Measurements from ENCODE around the gene MYLK3. TPM values are rescaled to one million over a fixed set of nuclear protein-coding genes. Genes with fewer than 3 reads are reported as not detected.

Gene MYLK3
- total and polyA plus RNA-seq, 2 donors (not counting 3 experiments of a cell fraction or from before 2014, with no cell fraction given): not detected

DNA sequence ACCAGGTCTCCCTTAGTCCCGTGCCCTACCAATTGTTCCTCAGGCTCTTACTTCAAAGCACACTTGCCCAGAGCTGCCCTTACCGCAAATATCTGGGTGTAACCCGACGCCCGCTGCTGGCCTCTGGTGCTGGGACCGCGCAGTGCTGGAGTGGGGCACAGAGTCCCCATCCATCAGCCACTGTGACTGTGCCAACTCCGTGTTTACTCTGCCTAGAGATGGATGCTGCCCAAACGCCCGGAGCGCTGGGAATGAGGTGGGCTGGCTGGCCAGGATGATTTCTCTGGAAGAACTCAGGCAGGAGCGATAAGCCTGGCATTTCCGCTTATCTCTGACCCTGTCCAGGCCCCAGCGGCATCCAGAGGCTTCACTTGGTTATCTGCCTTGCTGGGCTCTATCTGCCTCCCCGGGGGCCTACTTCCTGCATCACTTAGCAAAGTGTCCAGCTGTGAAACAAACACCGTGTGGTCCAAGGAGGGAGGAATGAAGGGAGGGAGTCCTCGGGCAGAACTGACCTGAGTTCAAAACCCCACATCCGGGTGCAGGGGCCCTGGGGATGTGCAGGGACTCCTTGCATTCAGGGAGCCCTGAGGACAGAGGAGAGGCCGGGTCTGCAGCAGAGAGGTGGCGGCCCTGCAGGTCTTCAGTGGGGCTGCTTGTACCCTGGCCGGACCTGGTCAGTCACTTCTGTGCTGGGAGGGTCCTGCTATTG lies 9.4 kb upstream of the MYLK3 start:
- no peak overlapping the region for H3K4me3 ChIP-seq (replicated peaks in 1 of 3; ENCODE audit: insufficient read depth in 1 of 3, low read depth in 1 of 3, low read length in 3 of 3)
- peaks cover 0 to 7% of the 10 kb centered on the region in 2 experiments for H3K27me3 ChIP-seq (ENCODE audit: control insufficient read depth in 2 of 2, insufficient read depth in 2 of 2, low read length in 2 of 2)
- TF ChIP-seq FOS (IDR thresholded peaks at IDR 0.05; ENCODE audit: borderline replicate concordance, insufficient read depth, low read length): no peak
- no peak for TF ChIP-seq POLR2AphosphoS5 (IDR thresholded peaks at IDR 0.05; ENCODE audit: insufficient read depth, low read depth, low read length)
- TF ChIP-seq JUN (IDR thresholded peaks at IDR 0.05; ENCODE audit: borderline replicate concordance, insufficient read depth, insufficient read length, low read depth): no peak
- H3K4me1 ChIP-seq (ENCODE audit: control insufficient read depth, extremely low read depth, insufficient read depth, low read length): no peaks in the 10 kb centered on the region
- no peak overlapping the region for H3K4me2 ChIP-seq (ENCODE audit: insufficient read depth, low read length)
- no peaks in the 10 kb centered on the region for H3K9me1 ChIP-seq (replicated peaks; ENCODE audit: control insufficient read depth, extremely low read depth, insufficient read depth, low read length)
- H2AFZ ChIP-seq (ENCODE audit: low read depth, low read length): no peak overlapping the region
- DNase-seq (ENCODE audit: low read depth, low spot score) (no peak), FAIRE-seq (no peak)
- no peaks in the 10 kb centered on the region for H3K36me3 ChIP-seq (ENCODE audit: control insufficient read depth in 2 of 2, extremely low read depth in 1 of 2, insufficient read depth in 2 of 2, low read length in 2 of 2)
- H3K9ac ChIP-seq (replicated peaks; ENCODE audit: extremely low read depth, insufficient read depth, low read length): no peak overlapping the region
- intact Hi-C loops (cut with micrococcal nuclease): no loop called here
- H3K79me2 ChIP-seq (ENCODE audit: control insufficient read depth, insufficient read depth, low read length): no peaks in the 10 kb centered on the region
- dilution Hi-C loops (cut with MboI; ENCODE audit: extremely low pct_ligation_motif_present, low sequenced_read_pairs): no loop called here
- BruUV-seq (replicated peaks): no TSS peak
- ChIA-PET CTCF (no interaction called here), POLR2A (no interaction called here)
- H3K27ac ChIP-seq (ENCODE audit: insufficient read depth, low read depth, low read length): no peak overlapping the region
- no peaks in the 10 kb centered on the region for H4K20me1 ChIP-seq (replicated peaks; ENCODE audit: control insufficient read depth, extremely low read depth, insufficient read depth, low read length)
- no peaks in the 10 kb centered on the region for H3K9me3 ChIP-seq (replicated peaks; ENCODE audit: control insufficient read depth, insufficient read depth, low read length)

- Histone ChIP-seq H2AFZ (ENCODE audit: low read depth, low read length) (no peak overlapping the region), H3K79me2 (ENCODE audit: control insufficient read depth, insufficient read depth, low read length) (no peaks in the 10 kb centered on the region), H3K27ac (ENCODE audit: insufficient read depth, low read depth, low read length) (no peak overlapping the region), H3K9me3 (replicated peaks; ENCODE audit: control insufficient read depth, insufficient read depth, low read length) (no peaks in the 10 kb centered on the region), H3K27me3 (ENCODE audit: control insufficient read depth in 2 of 2, insufficient read depth in 2 of 2, low read length in 2 of 2) (peaks cover 0 to 7% of the 10 kb centered on the region in 2 experiments), H3K9ac (replicated peaks; ENCODE audit: extremely low read depth, insufficient read depth, low read length) (no peak overlapping the region), H3K36me3 (ENCODE audit: control insufficient read depth in 2 of 2, extremely low read depth in 1 of 2, insufficient read depth in 2 of 2, low read length in 2 of 2) (no peaks in the 10 kb centered on the region), H3K4me1 (ENCODE audit: control insufficient read depth, extremely low read depth, insufficient read depth, low read length) (no peaks in the 10 kb centered on the region), H4K20me1 (replicated peaks; ENCODE audit: control insufficient read depth, extremely low read depth, insufficient read depth, low read length) (no peaks in the 10 kb centered on the region), H3K4me3 (replicated peaks in 1 of 3; ENCODE audit: insufficient read depth in 1 of 3, low read depth in 1 of 3, low read length in 3 of 3) (no peak overlapping the region), H3K9me1 (replicated peaks; ENCODE audit: control insufficient read depth, extremely low read depth, insufficient read depth, low read length) (no peaks in the 10 kb centered on the region), H3K4me2 (ENCODE audit: insufficient read depth, low read length) (no peak overlapping the region)
- TF ChIP-seq EZH2 (IDR thresholded peaks at IDR 0.05; ENCODE audit: borderline replicate concordance, low read depth, low read length, severe bottlenecking) (no peak), FOS (IDR thresholded peaks at IDR 0.05; ENCODE audit: borderline replicate concordance, insufficient read depth, low read length) (no peak), POLR2AphosphoS5 (IDR thresholded peaks at IDR 0.05; ENCODE audit: insufficient read depth, low read depth, low read length) (no peak)
- TF ChIP-seq, protein P1, sequence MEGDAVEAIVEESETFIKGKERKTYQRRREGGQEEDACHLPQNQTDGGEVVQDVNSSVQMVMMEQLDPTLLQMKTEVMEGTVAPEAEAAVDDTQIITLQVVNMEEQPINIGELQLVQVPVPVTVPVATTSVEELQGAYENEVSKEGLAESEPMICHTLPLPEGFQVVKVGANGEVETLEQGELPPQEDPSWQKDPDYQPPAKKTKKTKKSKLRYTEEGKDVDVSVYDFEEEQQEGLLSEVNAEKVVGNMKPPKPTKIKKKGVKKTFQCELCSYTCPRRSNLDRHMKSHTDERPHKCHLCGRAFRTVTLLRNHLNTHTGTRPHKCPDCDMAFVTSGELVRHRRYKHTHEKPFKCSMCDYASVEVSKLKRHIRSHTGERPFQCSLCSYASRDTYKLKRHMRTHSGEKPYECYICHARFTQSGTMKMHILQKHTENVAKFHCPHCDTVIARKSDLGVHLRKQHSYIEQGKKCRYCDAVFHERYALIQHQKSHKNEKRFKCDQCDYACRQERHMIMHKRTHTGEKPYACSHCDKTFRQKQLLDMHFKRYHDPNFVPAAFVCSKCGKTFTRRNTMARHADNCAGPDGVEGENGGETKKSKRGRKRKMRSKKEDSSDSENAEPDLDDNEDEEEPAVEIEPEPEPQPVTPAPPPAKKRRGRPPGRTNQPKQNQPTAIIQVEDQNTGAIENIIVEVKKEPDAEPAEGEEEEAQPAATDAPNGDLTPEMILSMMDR (IDR thresholded peaks at IDR 0.05; ENCODE audit: extremely low read depth in 1 of 2, insufficient read depth in 1 of 2, low read depth in 1 of 2, low read length in 2 of 2): no peak
- DNase-seq (ENCODE audit: low read depth, low spot score): no peak
- no TSS peak for BruUV-seq (replicated peaks)
- FAIRE-seq: no peak
- POLR2A ChIA-PET: no interaction called here
- dilution Hi-C loops (cut with MboI; ENCODE audit: extremely low pct_ligation_motif_present, low sequenced_read_pairs) (no loop called here), intact Hi-C loops (cut with micrococcal nuclease) (no loop called here)
- CTCF ChIA-PET: no interaction called here
Observed at GRCh38 chr16:46756772-46757171, 8.6 kb upstream of the MYLK3 start.
